Measurements from ENCODE around the gene MDM2.

- TF ChIP-seq CTCF (IDR thresholded peaks at IDR 0.05) = no peak
- no peak for TF ChIP-seq POLR2A (IDR thresholded peaks at IDR 0.05)
Observed at GRCh38 chr12:68780731-68781130, 27.2 kb upstream of the MDM2 start.

Data from esophagus squamous epithelium (tissue), 4 donors.